ENCODE data around the gene ZNF467.

ZNF467 gene

GRCh38 chr7:149806726-149807125 is 33.3 kb upstream of the ZNF467 start:
- no peak for TF ChIP-seq CTCF (IDR thresholded peaks at IDR 0.05; ENCODE audit: low read depth, low read length)
- DNase-seq (ENCODE audit: extremely low read depth, low read depth) = no peak

GRCh38 chr7:149804106-149804505 is 30.7 kb upstream of the ZNF467 start:
- no peak for DNase-seq (ENCODE audit: extremely low read depth, low read depth)
- TF ChIP-seq CTCF (IDR thresholded peaks at IDR 0.05; ENCODE audit: low read depth, low read length) = no peak

GRCh38 chr7:149803551-149804074 is 30.2 kb upstream of the ZNF467 start:
- no peak for DNase-seq (ENCODE audit: extremely low read depth, low read depth)
- no peak for TF ChIP-seq CTCF (IDR thresholded peaks at IDR 0.05; ENCODE audit: low read depth, low read length)

GRCh38 chr7:149802966-149803365 is 29.6 kb upstream of the ZNF467 start:
- no peak for TF ChIP-seq CTCF (IDR thresholded peaks at IDR 0.05; ENCODE audit: low read depth, low read length)
- no peak for DNase-seq (ENCODE audit: extremely low read depth, low read depth)

GRCh38 chr7:149801816-149802215 is 28.4 kb upstream of the ZNF467 start:
- TF ChIP-seq CTCF (IDR thresholded peaks at IDR 0.05; ENCODE audit: low read depth, low read length) = no peak
- DNase-seq (ENCODE audit: extremely low read depth, low read depth) = no peak

GRCh38 chr7:149801002-149801566 is 27.7 kb upstream of the ZNF467 start:
- TF ChIP-seq CTCF (IDR thresholded peaks at IDR 0.05; ENCODE audit: low read depth, low read length) = no peak

GRCh38 chr7:149800169-149800555 is 26.8 kb upstream of the ZNF467 start:
- TF ChIP-seq CTCF (IDR thresholded peaks at IDR 0.05; ENCODE audit: low read depth, low read length) = no peak

More at GRCh38 chr7:149801002-149801566, 27.7 kb upstream of the ZNF467 start:
- no peak for DNase-seq (ENCODE audit: extremely low read depth, low read depth)

More at GRCh38 chr7:149800169-149800555, 26.8 kb upstream of the ZNF467 start:
- no peak for DNase-seq (ENCODE audit: extremely low read depth, low read depth)

All from AG09319 (cell line).